Right lobe of liver (tissue), 4 donors: Measurements from ENCODE around the gene MYH14.

Experiments
- POLR2A ChIP-seq: fragments of 450-650 bp; IDR thresholded peaks from one replicate; pipeline ENCODE4 v1.6.1; 2017; ENCODE audit warnings: antibody characterized with exemption, mild to moderate bottlenecking
- TF ChIP-seq, protein P1 (sequence below), 4 donors: fragments of 200-600 bp in 3 of 4; fragments of 450-650 bp in 1 of 4; IDR thresholded peaks; one replicate each; pipeline versions ENCODE4 v1.5.1 to v1.8.0; 2016 to 2022; ENCODE audit warnings: antibody characterized with exemption in 4 of 4, mild to moderate bottlenecking in 2 of 4
- donor health status: DM: no; HTN: no; CAD: no.
- donor health status: DM: no; HTN: no; CAD: no.
- donor health status: DM: no; HTN: yes; CAD: no.

DNA sequence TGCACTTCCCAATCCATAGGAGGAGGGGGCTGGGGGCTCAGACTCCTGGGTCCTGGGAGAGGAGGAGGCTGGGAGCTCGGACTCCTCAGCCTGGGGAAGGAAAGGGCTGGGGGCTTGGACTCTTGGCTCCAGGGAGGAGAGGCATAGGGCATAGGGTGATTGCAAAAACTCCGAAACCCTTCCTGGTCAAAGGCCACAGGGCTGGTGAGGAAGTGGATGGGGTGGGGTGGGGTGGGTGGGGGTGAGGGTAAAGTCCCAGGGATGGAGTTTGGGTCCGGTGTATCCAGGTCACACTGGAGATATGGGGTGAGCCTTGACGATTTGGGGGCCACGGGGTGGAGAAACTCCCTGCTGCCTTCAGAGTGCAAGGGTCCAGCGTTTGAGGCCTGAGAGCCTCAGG is 2.8 kb downstream of the MYH14 start:
- TF ChIP-seq, protein P1, sequence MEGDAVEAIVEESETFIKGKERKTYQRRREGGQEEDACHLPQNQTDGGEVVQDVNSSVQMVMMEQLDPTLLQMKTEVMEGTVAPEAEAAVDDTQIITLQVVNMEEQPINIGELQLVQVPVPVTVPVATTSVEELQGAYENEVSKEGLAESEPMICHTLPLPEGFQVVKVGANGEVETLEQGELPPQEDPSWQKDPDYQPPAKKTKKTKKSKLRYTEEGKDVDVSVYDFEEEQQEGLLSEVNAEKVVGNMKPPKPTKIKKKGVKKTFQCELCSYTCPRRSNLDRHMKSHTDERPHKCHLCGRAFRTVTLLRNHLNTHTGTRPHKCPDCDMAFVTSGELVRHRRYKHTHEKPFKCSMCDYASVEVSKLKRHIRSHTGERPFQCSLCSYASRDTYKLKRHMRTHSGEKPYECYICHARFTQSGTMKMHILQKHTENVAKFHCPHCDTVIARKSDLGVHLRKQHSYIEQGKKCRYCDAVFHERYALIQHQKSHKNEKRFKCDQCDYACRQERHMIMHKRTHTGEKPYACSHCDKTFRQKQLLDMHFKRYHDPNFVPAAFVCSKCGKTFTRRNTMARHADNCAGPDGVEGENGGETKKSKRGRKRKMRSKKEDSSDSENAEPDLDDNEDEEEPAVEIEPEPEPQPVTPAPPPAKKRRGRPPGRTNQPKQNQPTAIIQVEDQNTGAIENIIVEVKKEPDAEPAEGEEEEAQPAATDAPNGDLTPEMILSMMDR (IDR thresholded peaks at IDR 0.05): no peak
- TF ChIP-seq POLR2A: no peak
